T-helper 1 cell (primary cell): ENCODE measurements around the gene PRKAR1B.
"Not testable (repeated sequence)": the region's sequence is repeated elsewhere in the genome, so short reads cannot be mapped to it uniquely, and the experiment has no call there.

Experiments
- DNase-seq, 5 donors: peaks; one replicate each; pipeline ENCODE4 v3.0.0-alpha.2; 2012 to 2020

PRKAR1B gene

DNA sequence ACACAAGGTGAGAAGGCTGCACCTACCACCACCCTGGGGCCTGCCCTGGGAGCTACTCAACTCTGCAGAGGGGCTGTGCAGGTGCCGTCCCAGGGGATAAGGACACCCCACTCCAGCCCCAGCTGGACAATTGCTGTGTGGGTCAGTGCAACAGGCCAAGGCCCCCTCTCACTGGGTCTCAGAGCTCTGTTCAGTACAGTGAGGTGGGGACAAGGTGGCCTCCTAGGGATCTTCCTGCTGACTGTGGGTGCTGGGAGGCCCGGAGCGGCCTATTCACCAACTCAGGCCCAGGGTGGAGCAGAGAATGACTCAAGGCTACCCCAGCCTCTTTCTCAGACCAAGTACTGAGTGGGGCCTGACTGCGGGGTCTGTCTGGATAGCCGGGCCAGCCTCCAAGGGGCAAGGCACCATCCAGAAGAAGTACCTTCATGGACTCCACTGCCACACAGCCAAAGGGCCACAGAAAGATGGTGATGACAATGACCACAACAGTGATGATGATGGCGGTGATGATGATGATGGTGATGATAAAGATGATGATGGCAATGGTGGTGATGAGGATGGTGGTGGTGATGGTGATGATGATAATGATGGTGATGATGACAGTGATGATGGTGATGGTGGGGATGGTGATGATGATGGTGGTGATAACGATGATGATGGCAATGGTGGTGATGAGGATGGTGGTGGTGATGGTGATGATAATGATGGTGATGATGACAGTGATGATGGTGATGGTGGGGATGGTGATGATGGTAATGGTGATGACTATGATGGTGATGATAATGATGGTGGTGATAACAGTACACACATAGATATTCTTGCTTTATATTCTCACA, 60.4 kb downstream of the PRKAR1B start:
- no peak for DNase-seq

DNA sequence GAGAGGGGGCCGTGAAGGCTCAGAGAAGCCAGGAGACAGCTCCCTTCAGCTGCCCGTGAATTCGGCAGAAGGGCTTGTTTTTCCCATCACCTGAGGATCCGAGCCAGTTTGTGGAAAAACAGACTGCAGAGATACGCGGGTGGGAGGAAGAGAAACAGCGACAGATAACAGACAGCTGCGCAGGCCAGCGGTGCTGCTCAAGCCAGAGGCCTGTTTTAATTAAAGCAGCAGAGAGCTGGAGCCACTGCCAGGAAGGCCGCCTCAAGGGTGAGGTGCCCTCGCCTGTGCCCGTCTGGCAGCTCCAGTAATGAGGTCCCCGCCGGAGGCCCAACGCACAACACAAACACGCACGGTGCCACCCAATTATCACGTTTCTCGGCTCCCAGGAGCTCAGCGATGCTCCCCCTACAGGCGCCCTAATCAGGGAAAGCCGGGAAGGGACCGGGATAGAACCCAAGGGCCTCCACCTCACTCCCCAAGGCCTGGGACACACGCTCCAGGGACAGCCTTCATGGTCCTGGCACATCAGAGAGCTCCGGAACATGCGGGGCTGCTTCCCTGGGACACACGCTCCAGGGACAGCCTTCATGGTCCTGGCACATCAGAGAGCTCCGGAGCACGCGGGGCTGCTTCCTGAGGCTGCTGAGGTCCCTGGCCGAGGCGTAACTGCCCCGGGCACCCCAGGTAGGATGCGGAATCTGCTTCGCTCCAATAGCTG, 61.2 kb downstream of the PRKAR1B start:
- DNase-seq: no peak

DNA sequence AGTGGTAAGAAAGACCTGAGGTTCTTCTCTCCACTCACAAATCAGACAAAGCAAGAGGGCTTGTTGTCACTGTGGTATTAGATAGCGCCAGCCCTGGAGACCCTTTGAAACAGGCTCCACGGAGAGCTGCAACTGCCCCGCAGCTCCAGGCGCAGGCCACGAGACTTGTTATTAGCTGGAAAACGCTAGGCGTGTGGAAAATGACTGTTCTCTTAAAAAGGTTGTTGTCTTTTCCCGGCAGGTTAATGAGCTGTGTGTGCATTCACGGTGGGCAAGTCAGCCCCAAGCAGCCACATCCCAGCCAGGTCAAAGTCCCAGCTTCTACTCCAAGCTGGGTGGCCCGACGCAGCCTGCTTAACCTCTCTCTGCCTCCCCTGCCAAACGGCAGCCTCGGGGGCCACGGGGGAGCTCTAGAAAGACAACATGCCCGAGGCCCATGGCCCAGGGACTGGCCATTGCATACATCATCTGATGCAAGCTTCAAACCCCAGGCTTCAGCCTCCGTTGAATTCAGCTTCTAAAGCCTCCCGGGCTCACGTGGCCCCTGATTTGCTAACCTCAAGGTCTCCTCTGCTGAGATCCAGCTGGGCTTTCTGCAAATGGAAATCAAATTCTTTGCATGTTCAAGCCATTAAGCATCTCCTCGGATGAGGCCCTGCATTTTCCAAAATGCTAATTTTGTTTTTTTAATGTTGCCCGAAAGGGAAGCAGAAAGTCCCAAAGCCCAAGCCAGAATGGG, 61.9 kb downstream of the PRKAR1B start:
- no peak for DNase-seq

DNA sequence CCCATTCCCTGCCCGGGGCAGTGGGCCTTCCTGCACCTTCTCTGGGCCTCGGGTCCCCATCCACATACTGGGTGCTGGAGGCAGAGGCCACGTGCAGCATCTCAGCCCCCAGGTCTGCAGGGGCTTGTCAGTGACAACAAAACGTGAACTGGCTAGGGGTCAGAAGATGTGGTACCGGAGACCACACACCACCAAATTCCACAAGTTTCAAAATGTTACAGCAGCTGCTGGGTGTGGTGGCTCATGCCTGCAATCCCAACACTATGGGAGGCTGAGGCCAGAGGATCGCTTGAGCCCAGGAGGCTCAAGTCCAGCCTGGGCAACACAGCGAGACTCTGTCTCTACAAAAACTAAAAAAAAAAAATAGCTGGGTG, 62.7 kb downstream of the PRKAR1B start:
- no peak for DNase-seq

- DNase-seq: no peak
These were observed 64.5 kb downstream of the PRKAR1B start for GRCh38 chr7:662576-662975.

- DNase-seq: no peak
These were observed 67.1 kb downstream of the PRKAR1B start for GRCh38 chr7:659996-660395.

GRCh38 chr7:659306-659847, 67.7 kb downstream of the PRKAR1B start:
- no peak for DNase-seq

DNA sequence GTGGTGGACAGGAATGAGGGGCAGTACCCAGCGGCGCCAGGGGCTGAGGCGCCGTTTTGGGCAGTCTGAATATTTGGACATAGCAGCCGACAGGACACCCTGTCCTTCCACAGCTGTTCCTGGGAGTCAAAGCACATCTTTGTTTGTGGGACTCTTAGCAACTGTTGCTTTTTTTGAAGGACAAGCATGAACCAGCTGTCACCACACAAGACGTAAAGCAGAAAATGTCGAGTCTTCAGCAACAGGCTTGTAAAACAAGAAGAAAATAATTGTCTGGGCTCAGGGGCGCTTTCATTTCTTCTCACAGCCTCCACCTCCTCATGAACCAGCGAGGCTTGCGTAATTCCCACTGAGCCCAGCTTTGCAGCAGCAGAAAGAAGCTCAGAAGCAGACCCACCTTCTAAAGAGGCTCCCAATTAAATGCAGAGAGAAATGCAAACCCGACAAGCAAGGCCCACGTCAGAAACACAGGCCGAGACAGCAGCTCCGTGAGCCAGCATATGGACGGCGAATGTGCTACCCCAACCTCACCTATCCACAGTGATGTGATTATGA, 69.4 kb downstream of the PRKAR1B start:
- DNase-seq: no peak

DNA sequence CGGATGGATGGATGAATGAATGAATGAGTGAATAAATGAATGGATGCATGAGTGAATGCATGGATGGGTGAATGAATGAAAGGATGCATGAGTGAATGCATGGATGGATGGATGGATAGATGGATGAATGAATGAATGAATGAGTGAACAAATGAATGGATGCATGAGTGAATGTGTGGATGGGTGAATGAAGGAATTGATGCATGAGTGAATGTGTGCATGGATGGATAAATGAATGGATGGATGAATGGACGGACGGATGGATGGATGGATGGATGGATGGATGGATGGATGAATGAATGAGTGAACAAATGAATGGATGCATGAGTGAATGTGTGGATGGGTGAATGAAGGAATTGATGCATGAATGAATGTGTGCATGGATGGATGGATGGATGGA, 70.1 kb downstream of the PRKAR1B start:
- DNase-seq: not testable (repeated sequence)

- DNase-seq: no peak
These were observed 71.3 kb downstream of the PRKAR1B start for GRCh38 chr7:655758-656157.

- no peak for DNase-seq
These were observed 73.0 kb downstream of the PRKAR1B start for GRCh38 chr7:653829-654764.

DNA sequence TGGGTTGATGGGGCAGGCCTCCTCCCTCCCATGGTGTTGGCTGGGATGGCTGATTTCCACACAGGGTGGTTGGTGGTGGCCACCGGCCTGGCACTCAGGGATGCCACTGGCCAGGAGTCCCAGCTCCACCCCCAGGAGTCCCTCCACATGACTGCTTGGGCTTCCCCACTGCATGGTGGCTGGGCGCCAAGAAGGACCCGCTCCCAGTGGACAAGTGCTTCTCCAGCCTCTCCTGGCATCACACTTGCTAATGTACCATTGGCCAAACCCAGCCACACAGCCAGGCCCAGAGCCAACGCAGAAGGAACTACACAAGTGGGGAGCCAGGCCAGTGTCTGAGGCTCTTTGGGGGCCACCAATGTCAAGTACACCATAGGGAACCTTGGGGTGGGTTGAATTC, 74.2 kb downstream of the PRKAR1B start:
- no peak for DNase-seq

DNA sequence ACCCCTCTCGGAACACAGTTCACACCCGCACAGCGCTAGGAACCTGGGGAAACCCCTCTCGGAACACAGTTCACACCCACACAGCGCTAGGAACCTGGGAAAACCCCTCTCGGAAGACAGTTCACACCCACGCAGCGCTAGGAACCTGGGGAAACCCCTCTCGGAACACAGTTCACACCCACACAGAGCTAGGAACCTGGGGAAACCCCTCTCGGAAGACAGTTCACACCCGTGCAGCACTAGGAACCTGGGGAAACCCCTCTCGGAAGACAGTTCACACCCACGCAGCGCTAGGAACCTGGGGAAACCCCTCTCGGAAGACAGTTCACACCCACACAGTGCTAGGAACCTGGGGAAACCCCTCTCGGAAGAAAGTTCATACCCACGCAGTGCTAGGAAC, 74.9 kb downstream of the PRKAR1B start:
- peak in 1 of 5 donors; percentile 33 for DNase-seq

DNA sequence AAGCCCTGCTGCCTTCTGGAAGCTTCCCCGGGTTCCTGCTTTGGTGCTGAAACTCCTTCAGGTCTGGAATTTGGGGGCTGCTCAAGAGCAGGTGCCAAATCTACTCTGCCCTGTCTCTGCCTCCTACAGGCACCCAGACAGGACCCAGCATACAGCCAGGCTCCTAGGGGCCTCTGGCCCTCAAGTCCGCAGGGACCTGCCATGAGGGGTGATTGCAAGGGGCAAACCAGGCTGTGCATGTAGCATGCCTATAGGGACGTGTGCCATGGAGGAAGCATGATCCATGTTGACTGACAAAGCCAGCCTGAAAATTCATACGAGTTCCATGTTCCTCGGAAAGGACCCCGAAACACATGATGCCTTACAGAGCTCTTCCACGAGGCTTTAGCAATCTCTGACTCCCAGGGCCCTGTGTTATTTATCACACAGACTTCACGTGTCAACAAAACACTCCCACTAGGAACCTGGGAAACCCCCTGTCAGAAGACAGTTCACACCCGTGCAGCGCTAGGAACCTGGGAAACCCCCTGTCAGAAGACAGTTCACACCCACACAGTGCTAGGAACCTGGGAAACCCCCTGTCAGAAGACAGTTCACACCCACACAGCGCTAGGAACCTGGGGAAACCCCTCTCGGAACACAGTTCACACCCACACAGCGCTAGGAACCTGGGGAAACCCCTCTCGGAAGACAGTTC, 75.9 kb downstream of the PRKAR1B start:
- peak in 3 of 5 donors; percentile 13 to 31 (median 21) for DNase-seq

DNA sequence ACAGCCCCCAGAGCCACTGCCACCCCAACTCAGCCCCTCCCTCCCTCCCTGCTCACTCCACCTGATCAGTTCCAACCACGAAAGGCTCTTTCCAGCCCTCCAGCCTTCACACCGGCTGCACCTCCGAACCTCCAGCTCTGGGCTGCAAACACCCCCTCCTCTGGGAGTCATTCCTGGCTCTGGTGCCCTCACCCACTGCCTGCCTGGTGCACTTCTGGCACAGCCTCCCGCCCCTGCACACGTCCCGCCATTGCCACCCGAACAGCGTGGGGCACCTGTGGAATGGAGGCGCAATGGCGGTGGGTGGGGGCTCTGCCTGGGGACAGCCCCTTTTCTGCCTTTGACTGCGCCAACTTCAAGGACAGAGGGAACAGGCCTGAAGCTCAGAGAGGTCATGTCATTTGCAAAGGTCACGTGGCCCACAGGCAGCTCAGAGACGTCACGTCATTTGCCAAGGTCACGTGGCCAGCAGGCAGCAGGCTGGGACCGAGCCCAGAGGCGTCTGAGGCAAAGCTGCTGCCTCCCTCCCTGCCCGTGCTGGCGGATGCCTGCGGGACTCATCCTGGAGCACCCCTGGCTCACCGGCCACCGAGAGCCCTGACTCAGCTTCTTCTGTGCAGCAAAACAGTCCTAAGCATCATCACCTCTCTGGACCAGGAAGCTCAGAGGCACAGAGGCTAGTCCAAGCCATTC, 76.6 kb downstream of the PRKAR1B start:
- no peak for DNase-seq

GRCh38 chr7:646951-647350, 80.1 kb downstream of the PRKAR1B start:
- DNase-seq: no peak

DNA sequence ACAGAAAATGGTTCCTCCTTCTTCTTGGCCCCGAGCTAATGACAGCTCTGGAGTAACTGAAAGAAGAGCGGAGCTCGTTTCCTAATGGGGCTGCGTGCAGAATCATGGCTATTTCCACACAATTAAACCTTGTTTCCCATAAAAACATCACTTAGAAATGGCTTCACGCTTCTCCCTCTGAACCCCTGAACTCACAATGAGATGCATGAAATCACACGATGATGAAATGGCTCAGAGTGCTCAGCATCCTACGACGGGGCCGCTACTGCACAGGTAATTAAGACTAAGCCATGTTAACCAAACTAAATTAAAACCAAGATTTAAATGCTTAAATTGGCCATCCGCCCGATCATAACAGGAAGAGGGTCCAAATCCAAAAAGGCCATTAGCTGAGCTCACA, 80.6 kb downstream of the PRKAR1B start:
- no peak for DNase-seq

DNA sequence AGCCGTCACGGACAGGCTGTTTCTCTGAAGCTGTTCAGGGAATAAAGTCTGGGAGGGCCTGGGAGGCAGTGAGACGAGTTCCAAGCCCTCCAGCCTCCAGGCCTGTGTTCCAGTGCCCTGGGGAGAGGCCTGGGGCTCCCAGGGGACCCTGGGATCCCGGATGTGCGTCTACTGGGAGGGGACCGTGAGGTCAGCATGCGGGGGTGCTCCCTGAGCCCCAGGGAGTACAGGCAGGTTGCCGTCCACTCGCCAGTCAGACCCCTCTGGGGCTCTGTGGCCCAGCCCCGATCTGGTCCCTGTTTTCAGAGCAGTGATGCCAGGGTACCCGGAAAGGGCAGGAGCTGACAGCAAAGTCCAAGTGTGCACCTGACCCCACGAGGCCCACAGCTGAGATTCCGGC, 81.5 kb downstream of the PRKAR1B start:
- DNase-seq: no peak

- no peak for DNase-seq
These were observed 82.4 kb downstream of the PRKAR1B start for GRCh38 chr7:644381-645305.
